HL-60 (cell line): ENCODE measurements around the gene DTX1.

Experiments used
- DNase-seq, 2 experiments: peaks; one replicate each; pipeline ENCODE4 v3.0.0-alpha.2; 2010 to 2020; ENCODE audit warnings: low read depth in 1 of 2, low spot score in 1 of 2
- H3K27ac ChIP-seq: fragments of 250-450 bp; sonication (Bioruptor Pico); replicated peaks from 2 replicates; pipeline ENCODE4 v1.5.1; 2020; ENCODE audit warnings: mild to moderate bottlenecking, moderate library complexity
- H3K27me3 ChIP-seq: fragments of 250-450 bp; sonication (Bioruptor Pico); 2 replicates; pipeline ENCODE4 v1.5.1; 2021; ENCODE audit warnings: mild to moderate bottlenecking, moderate library complexity; ENCODE audit not compliant: insufficient read depth, poor library complexity, severe bottlenecking
- H3K4me3 ChIP-seq: replicated peaks from 2 replicates; pipeline ENCODE4 v1.5.1; 2011; ENCODE audit warnings: mild to moderate bottlenecking, control low read depth, low read length; ENCODE audit not compliant: insufficient read depth
- GABPA ChIP-seq: IDR thresholded peaks from 2 replicates; pipeline ENCODE4 v1.6.1; 2012; ENCODE audit warnings: low read depth
- SPI1 ChIP-seq: IDR thresholded peaks from 2 replicates; pipeline ENCODE4 v1.6.1; 2012; ENCODE audit warnings: low read depth, mild to moderate bottlenecking, borderline replicate concordance
- TF ChIP-seq, protein P1 (sequence below): IDR thresholded peaks from 2 replicates; pipeline ENCODE4 v1.6.1; 2012; ENCODE audit warnings: low read depth; ENCODE audit not compliant: insufficient replicate concordance
- TF ChIP-seq, protein P2 (sequence below): IDR thresholded peaks from one replicate; pipeline ENCODE4 v1.5.1; 2011; ENCODE audit warnings: low read length, control low read depth, inconsistent platforms; ENCODE audit not compliant: insufficient read depth

The DTX1 gene

DNA sequence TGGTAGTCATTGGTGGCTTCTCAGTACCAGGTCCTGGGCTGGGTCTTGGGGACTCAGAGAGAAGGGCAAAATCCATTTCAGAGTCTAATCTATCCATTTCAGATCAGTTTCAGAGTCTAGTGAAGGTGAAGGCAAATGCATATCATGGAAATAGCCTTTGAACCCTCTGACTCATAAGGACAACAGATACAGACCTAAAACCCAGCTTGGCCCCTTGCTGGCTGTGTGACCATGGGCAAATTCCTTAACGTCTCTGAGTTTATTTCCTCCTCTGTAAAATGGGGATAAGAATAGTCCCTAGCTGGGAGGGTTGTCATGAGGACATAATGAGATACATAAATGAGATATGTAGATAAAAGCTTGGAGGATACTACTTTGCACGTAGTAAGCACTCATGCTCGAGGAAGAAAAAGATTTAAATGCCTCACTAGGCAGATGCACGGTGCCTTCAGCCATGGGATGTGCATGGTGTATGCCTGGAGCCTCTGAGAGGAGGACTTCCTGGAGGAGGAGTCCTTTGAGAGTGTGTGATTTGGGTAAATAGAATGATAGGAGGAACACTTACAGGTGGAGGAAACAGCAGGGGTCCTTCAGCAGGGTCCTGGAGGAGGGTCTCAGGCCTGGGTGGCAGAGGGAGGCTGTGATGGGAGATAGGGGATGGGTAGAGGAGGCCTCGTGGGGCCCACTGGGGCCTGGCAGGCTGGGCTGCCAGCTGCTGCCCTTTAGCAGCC is 8.0 kb downstream of the DTX1 start:
- peaks cover 3% of the 10 kb centered on the region for H3K27me3 ChIP-seq
- DNase-seq = no peak
- H3K4me3 ChIP-seq = no peak overlapping the region
- TF ChIP-seq, protein P1, sequence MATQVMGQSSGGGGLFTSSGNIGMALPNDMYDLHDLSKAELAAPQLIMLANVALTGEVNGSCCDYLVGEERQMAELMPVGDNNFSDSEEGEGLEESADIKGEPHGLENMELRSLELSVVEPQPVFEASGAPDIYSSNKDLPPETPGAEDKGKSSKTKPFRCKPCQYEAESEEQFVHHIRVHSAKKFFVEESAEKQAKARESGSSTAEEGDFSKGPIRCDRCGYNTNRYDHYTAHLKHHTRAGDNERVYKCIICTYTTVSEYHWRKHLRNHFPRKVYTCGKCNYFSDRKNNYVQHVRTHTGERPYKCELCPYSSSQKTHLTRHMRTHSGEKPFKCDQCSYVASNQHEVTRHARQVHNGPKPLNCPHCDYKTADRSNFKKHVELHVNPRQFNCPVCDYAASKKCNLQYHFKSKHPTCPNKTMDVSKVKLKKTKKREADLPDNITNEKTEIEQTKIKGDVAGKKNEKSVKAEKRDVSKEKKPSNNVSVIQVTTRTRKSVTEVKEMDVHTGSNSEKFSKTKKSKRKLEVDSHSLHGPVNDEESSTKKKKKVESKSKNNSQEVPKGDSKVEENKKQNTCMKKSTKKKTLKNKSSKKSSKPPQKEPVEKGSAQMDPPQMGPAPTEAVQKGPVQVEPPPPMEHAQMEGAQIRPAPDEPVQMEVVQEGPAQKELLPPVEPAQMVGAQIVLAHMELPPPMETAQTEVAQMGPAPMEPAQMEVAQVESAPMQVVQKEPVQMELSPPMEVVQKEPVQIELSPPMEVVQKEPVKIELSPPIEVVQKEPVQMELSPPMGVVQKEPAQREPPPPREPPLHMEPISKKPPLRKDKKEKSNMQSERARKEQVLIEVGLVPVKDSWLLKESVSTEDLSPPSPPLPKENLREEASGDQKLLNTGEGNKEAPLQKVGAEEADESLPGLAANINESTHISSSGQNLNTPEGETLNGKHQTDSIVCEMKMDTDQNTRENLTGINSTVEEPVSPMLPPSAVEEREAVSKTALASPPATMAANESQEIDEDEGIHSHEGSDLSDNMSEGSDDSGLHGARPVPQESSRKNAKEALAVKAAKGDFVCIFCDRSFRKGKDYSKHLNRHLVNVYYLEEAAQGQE = no peak
- TF ChIP-seq, protein P2, sequence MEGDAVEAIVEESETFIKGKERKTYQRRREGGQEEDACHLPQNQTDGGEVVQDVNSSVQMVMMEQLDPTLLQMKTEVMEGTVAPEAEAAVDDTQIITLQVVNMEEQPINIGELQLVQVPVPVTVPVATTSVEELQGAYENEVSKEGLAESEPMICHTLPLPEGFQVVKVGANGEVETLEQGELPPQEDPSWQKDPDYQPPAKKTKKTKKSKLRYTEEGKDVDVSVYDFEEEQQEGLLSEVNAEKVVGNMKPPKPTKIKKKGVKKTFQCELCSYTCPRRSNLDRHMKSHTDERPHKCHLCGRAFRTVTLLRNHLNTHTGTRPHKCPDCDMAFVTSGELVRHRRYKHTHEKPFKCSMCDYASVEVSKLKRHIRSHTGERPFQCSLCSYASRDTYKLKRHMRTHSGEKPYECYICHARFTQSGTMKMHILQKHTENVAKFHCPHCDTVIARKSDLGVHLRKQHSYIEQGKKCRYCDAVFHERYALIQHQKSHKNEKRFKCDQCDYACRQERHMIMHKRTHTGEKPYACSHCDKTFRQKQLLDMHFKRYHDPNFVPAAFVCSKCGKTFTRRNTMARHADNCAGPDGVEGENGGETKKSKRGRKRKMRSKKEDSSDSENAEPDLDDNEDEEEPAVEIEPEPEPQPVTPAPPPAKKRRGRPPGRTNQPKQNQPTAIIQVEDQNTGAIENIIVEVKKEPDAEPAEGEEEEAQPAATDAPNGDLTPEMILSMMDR = no peak
- no peak overlapping the region for H3K27ac ChIP-seq

DNA sequence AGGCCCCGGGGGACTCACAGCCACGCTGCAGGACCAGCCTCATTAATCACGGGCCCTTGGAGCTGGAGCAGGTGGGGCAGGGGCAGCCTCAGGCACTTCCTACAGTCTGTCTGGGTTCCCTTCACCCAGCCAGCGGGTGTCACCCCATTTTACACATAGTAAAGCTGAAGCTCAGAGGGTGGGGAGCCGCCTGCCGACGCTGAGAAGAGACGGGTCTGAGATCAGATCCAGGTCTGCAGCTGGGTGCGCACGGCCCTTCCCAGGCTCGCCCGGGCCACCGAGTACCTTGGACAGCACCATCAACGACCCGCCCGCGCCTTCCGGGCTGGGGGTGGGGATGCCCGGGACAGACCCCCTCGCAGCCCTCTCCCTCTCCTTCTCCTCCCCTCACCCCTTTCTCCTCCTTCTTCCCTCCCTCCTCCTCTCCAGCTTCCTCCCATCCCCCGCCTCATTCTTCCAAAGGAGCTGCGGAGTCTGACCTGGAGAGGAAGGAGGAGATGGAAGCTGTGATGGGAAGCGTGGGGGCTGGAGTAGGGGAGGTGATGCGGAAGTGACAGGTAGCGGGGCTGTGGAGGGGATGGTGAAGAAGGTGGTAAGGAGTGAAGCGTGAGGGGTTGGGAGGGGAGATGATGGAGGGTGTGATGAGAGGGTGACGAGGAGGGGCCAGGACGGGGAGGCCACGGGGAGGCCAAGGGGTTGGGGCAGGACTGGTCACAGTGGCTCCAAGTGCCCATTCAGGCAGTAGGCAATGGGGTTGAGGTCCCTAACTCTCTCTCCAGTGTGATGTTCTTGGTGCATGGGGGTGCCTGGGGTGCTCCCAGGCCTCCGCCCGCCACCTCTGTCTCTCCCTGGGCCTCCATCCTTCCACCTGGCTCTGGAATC is 8.8 kb downstream of the DTX1 start:
- no peak overlapping the region for H3K4me3 ChIP-seq
- no peak overlapping the region for H3K27ac ChIP-seq
- TF ChIP-seq, protein P1 = peak; percentile 98
- TF ChIP-seq SPI1 = no peak
- DNase-seq = peak in 1 of 2 experiments; percentile 4
- peaks cover 3% of the 10 kb centered on the region for H3K27me3 ChIP-seq

DNA sequence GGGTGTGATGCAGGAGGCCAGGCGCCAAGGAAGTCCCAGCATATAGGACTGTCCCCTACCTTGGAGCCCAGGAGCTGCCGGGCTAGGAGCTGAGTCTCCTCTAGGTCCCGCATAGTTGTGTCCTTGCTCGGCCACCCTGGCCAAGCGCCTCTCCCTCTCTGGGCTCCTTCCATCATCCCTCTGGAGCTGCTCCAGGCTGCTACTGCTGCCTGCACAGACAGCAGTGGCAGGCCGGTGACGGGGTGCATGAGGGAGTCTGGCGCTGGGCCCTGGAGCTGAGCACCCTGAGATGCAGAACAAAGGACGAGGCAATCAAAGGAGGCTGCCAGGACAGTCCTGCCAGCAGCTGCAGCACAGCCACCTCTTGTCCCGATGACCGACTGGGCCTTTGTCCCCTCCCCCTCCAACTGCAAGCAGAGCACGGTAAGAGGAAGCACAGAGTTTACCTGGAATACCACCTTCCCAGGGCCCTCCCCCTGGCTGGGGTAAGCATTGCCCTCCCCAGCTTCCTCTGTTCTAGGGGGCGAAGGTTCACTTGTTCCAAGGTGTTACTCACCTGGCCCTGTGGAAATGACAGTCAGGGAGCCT is 10.4 kb downstream of the DTX1 start:
- DNase-seq = no peak
- TF ChIP-seq SPI1 = no peak
- TF ChIP-seq, protein P2 = no peak
- TF ChIP-seq GABPA = no peak
- Histone ChIP-seq H3K27ac (no peak overlapping the region), H3K27me3 (peaks cover 3% of the 10 kb centered on the region), H3K4me3 (no peak overlapping the region)
